ENCODE measurements around the gene PTPRD.

PTPRD gene

DNA sequence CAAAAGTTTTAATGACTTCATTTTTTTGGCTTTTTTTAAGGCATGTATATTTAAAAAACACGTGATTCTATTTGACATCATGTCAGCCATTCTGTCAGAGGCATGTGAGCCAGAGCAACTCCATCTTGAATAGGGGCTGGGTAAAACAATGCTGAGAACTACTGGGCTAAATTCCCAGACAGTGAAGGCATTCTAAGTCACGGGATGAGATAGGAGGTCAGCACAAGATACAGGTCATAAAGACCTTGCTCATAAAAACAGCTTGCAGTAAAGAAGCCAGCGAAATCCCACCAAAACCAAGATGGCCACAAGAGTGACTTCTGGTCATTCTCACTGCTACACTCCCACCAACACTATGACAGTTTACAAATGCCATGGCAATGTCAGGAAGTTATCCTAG lies 1812.6 kb downstream of the PTPRD start:
- DNase-seq: no peak

DNA sequence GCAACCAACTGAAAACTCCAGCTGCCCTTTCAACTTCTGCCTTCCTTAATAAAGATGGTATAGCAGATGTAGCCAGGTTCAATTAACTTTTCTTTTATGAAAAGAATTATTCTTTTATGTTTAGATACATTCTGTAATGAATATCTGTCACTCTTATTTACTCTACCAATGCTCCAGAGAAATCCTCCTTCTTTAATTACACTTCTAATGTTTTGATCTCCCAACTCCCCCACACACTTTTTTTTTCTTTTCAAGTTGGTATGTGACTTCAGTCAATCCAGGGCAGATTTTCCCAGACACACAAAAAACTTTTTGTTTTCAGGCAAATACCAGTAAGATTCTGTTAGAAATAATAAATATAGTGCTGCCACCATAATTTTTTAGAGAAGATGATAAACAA lies 1813.2 kb downstream of the PTPRD start:
- DNase-seq: no peak

DNA sequence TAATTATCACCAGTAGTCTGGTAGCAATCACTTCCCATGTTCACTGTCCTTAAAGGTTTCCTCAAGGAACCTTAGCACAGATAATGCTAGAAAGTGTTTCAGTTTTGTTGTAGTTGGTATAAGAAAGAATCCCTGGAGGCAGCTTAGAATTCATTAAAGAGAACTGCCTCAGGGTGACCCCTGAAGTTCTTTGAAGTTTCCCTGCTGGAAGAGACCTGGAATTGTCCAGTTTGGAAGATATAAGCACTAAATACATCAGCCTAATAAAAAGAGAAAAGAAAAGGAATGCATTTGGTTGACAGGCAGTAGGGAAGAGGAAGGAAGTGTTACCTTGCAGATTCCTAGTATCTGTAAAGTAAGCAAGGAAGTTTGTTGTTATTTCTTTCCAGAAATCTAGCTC lies 1813.6 kb downstream of the PTPRD start:
- no peak for DNase-seq

DNA sequence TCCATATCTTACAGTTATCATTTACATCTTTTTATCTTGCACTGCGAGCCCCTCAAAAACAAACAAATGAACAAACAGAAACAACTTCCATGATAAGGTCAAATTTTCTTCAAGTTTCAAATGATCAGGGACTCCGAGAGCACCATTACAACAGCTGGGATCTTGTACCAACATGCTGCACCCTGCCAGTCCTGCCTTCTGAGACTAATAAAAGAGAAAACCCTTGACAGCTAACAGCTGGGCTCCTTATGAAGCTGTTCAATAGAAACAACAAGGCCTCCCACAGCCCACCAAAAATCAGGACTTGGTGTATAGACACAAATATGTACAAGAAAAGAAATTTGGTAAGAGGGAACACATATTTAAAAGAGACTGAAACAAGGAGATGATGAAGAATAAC lies 1828.0 kb downstream of the PTPRD start:
- DNase-seq: no peak

DNA sequence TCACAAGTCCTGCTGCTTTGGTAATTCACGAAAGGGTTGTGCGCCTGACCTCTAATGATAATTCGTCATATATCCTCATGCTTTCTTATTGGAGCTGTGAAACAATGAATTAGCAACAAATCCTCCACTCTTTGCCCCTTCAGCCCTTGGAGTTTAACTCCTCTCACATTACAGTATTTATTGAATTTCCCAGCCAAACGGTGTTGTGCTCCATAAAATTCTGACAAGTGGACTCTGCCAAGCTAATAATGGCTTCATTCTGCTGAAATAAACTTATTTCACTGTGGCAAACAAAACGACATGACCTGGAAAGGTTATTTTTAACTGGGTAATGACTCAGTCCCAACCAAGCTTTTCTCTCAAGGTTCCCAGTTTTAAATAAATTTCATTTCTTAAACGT lies 1828.9 kb downstream of the PTPRD start:
- no peak for DNase-seq

DNA sequence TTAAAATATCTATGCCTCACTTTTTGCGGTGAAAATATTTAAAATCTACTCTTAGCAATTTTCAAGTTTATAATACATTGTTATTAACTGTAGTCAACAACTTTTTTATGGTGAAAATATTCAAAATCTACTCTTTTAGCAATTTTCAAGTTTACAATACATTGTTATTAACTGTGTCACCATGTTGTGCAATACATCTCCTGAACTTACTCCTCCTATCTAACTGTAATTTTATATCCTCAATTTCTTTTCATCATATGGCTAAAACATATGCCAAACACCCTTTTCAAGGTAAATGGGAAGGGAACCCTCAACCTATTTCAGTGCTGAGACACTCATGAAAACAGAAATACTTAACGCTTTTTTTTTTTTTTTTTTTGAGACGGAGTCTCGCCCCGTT lies 1830.6 kb downstream of the PTPRD start:
- no peak for DNase-seq

DNA sequence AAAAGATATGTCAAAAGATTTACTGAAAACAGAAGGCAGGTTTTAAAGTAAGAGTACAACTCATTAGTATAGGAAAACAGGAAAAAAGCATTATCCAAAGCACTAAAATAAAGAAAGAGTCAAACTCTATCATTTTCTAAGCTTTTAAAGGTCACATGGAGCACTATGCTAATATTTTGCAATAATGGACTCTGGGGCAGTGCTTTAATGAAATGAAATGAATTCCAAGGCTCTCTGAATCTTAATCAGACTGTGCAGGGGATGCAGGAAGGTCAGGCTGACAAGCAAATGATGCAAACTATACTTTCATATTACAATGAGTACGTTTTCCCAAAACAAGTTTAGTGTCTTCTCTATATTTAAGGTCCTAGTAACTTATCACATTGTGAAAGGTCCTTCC lies 1831.3 kb downstream of the PTPRD start:
- no peak for DNase-seq

DNA sequence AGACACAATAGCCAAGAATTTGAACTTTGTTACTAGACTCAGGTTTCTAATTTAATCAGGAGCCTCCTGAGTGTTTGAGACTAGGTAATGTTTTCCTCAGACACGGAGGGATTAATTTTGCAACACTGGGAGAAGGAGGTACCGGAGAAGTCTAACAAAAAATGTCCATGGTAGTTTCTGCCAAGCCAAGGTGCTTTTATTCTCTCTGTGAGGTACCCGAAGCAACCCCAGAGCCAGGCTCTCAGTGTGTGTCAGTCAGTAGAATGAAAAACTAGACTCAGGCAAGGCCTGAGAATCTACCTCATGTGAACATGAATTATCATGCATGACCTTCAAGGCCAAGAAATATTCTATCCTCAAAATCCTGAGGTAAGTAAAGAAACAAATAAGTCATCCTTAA lies 1832.4 kb downstream of the PTPRD start:
- DNase-seq: no peak

DNA sequence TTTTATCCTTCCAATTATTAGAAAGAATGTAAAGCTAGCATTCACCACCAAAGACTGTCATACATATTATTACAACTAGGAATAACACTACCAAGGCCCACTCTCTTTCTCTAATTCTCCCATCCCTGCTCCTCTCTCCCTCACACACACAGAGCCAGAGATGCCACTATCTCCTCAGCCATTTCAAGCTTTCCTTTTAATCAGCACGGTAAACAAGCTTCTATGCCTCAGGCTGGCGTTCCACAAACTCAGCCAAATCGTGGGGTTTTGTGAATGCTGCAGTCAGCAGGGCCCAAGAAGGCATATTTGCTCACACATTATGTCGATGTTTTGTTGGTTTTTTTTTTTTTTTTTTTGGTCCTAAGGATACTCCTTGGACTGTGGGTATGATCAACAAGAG lies 1833.3 kb downstream of the PTPRD start:
- DNase-seq: no peak

DNA sequence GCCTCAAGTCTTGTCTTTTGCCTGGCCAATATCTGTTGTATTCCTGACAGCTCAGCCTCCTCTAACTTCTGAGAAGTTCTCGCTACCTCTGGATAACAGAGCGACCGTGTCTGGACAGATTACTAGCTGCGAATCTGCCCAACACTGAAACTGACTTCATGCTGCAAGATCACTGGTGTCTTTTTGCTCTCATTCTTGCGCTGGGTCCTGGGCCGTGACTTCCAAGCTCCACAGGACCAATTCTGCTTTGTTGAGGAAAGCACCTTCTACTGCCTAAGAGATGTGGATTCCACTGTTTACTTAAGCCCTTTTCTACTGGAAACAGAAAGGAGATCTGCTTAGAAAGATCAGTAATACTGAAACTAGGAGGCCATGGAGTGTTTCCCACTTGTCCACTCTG lies 1834.4 kb downstream of the PTPRD start:
- no peak for DNase-seq

DNA sequence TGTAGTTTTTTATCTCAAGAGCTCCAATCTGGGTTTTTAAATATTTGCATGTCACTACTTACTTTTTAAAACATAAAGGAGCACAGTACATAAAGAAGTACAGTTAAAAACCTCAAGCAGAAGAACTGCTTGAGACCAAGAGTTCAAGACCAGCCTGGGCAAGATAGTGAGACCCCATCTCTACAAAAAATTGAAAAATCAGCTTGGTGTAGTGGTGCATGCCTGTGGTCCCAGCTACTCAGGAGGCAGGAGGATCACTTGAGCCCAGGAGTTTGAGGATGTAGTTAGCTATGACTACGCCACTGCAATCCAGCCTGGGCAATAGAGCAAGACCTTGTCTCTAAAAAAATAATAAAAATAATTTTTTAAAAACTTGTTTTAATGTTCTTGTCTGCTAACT lies 1840.5 kb downstream of the PTPRD start:
- DNase-seq: no peak

DNA sequence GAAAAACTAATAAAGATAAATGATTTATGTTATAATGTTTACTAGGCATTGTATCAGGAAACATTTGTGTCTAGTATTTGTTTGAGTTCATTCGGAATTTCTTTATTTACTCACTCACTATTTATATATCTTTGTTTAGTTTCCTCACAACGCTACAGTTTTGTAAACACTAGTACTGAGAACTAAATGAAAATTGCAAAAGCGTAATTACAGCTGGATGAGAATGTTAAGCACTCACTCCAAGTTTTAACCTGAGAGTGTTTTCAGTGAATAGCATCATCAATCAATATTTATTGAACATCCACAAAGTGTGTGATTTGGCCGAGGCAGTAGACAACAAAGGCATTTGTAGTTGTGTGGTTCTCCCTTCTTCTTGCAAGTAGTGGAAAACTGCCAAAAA lies 1843.6 kb downstream of the PTPRD start:
- DNase-seq: no peak

DNA sequence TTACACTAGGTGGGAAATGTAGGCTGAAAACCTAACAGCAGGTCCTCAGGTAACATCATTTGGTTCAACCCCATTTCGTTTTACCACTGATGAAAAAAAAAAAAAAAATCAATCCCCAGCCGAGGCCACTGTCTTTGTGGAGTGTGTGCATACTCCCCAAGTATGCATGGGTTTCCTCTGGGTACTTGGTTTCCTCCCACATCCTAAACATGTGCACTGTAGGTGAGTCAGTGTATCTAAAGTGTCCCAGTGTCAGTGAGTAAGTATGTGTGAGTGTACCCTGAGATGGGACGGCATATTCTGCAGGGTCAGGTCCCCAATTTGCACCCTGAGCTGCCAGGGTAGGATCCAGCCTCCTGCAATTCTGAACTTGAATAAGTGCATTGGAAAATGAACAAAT lies 1846.7 kb downstream of the PTPRD start:
- no peak for DNase-seq

DNA sequence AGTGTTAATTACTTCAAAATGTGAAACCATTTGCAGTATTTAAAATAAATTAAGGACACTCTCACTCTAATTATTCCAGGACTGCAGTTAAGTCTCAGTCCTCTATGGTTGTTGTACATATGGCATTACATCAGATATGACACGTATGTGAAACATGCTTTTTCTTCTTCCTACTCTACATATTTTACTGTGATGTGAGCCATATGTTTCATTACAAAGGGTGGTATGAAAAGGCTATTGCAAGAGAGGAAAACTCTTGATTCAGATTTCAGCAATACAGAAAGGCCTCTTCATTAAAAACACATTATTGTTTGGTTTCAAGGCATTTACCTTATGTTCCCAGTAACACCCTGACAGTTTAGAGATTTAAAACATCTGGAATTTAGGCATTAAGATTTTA lies 1848.8 kb downstream of the PTPRD start:
- no peak for DNase-seq

DNA sequence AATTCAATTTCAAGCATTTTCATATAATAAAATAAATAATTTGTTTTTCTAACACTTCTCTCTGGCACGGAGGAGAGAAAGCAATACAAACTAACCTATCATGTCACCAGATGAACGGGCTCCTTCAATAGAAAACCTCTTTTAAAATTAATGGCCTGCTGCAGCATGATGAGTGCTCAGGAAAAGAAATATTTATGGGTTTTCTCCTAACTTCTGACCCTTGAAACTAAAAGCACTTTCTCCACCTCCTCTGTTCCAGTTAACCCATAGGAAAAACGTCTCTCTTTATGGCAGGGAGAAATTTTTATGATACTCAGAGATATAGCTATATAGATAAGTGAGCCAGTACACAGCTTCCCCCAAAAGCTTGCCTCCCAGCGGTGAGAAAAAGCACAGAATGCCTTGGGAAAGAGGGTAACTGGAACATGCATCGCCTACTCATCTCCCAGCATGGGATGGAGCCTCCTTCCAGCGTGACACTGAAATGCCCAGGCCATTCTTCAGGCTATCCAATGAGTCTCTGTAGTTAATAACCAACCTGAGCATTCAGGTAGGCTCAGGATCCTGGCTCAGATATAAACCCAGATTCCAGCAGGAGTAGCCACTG lies 1850.2 kb downstream of the PTPRD start:
- no peak for DNase-seq

DNA sequence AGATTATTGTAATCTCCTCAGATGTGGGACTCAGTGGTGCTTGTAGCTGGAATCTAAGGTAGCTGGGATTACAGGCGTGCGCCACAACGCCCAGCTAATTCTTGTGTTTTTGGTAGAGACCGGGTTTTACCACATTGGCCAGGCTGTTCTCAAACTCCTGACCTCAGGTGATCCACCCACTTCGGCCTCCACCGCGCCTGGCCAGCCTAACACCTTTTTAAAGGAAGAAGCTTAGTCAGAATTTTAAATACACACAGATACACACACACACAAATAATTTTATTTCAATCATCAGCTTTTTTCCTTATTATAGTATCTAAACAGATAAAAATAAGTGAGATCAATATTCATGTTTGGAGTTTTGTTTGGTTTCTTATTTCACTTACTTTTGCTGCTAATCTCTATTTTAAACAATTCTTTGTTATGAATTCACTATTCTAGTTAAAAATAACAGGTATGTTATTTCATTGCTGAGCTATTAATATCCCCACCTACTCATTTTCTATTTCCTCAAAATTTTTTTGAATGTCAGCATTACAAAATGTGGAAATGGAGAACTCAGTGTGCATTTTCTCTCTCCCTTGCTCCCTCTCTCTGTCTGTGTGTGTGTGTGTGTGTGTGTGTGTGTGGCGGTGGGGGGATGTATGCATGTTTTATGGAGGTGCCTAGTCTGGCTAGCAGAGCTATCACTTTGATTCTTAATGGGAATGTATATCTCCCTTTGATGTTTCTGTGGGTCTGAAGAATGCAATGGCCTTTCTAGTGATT lies 1852.6 kb downstream of the PTPRD start:
- no peak for DNase-seq

DNA sequence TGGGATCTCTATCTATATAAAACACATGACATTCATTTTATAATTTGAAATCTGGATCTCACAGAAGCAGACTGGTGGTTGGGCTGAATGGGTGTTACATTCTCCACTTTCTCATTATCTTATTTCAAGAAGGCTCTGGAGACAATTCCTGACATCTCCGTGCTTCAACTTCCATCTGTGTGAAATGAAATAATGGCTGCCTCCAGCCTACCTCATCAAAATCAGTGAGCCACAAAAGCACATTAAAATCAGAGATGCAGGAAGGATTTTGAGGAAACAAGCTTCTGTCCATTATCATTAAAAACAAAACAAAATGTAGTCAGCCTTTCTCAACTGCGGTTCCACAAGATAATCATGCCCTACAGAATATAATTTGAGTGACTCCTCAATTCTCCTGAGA lies 1854.9 kb downstream of the PTPRD start:
- no peak for DNase-seq

DNA sequence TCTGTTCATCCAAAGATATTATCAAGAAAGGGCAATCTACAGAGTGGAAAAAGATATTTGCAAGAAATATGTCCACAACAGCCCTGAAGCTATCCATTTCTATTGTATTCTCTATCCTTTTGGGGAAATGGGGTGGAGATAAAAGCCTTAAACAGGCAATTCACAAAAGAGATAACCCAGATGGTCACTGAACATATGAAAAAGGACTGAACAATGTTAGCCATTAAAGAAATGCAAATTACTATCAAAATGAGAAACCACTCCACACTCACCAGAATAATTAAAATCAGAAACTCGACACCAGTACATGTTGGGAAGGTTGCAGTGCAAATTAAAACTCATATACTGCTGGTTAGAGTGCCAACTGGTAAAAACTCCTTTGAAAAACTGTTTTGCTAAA lies 1858.1 kb downstream of the PTPRD start:
- DNase-seq: no peak

DNA sequence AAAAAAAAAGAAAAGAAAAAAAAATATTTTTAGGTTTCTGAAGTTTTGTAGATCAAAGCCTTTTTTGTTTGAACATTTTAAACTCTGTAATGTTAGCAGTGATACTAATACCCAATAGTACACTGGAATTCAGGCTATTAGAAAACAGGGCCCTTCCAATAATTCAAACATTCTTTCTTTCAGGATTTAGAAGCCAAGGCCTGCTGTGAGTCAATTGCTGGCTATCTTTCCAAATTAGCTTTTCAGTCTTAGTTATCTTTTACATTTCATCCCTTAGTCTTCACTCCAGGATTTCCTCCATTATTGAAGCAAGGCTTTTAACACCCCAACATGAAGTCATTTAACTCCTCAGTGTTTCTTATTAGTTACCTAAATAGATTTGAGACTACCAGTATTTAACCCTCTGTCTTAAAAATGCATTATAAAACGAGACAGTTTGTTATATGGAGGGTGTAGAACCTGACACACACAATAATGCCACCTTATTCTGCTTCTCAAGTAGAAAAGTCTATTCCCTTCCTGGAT lies 1861.3 kb downstream of the PTPRD start:
- no peak for DNase-seq

DNA sequence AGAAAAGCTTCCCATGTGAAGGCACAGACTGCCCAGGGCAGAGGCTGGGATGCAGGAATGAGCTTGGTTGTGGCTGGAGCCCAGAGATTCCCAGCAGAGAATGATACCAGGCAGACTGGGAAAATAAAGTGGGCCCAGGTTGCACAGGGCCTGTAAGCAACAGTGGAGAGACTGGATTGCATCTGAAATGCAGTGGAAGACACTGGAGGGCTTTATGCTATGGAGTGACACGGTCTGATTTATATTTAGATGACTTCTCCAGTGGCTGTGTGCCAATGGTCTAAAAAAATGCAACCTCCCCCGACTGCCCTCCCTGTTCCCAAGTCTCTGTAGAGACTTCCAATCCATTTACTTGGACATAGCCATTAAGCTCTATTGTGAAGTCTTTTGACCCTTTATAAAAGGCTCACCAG lies 1862.2 kb downstream of the PTPRD start:
- no peak for DNase-seq

DNA sequence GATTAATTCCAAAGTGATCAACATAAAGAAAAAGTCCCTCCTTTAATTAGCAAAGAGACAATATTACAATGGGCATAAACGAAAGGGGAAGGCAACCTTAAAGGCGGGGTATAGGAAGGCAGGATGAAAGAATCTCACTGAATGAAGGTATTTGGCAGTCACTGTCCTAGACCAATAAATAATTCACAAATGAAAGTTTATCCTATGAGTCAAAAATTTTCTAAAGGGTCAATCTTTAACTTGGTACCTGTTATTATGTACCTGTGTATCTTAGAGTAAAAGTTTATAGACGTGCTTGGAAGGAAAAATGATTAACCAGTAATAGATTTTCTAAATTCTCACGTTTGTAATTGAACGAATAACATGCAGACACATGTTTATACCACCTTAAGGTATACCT lies 1867.5 kb downstream of the PTPRD start:
- no peak for DNase-seq

DNA sequence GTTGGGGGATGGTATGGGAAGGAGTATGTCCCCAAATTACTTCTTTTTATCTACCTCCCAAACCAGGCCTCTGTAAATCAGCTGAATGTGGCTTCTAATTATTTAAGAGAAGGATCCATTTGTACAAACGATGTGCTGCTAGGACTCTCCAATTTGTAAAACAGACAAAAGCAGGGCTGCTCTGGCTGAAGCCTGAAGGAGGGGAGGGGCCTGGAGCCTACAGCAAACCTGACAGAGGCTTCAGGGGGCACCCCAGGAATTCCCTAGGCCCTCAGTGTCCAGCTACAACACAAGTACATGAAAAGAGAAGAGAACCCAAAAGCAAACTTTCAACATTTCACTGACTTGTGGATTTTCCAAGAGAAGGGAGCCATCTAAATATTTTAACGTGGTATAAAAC lies 1873.9 kb downstream of the PTPRD start:
- DNase-seq: no peak

DNA sequence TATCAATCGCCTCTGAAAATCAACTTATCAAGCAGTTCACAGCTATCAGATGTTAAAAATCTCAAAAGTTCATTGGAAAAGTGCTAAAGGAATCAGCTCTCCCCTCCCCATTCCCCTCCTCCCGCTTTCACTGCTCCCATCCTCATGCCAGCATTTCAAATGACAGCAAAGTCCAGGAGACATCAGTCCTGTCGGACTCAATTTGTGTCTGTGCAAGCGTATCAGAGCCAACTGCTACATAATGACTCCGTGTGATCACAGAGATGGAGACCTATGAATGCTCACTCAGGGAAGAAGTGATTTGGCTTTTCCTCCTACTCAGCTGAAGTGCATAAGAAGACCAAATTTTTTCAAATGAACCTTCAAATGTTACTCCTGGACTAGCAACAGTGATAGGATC lies 1876.0 kb downstream of the PTPRD start:
- DNase-seq: no peak

DNA sequence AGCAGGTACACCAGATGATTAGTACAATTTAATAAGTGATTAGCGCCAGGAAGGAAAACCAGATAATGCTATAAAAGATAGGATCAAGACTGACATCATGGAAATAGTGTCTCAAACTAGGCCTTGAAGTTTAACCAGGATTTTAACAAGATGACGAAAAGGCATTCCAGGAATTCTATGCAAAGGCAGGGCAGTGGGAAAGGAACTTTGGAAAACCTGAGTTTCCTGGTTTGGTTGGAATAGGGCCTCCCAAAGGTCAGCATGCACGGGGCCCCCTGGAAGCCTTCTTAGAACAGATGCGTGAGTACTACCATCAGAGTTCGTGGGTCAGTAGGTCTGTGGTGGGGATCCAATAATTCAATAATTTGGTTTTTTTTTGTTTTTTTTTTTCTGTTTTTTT lies 1878.0 kb downstream of the PTPRD start:
- no peak for DNase-seq
